ENCODE data around the gene BIN1. TPM values are rescaled to one million over a fixed set of nuclear protein-coding genes. Genes with fewer than 3 reads are reported as not detected.

Gene BIN1
- total RNA-seq, 4 donors from 2014 or later = 41.5 to 112 (median 57.8) TPM

GRCh38 chr2:127102521-127103242, 4.3 kb downstream of the BIN1 start:
- H3K9me3 ChIP-seq = no peaks in the 10 kb centered on the region
- peak in 1 of 2 donors; percentile 11 for DNase-seq
- peaks cover 0 to 5% of the 10 kb centered on the region in 2 donors for H3K4me1 ChIP-seq
- H3K36me3 ChIP-seq = no peaks in the 10 kb centered on the region
- intact Hi-C loops (cut with DNase I; ENCODE audit: low total_unique reads) = no loop called here
- H3K27me3 ChIP-seq = no peaks in the 10 kb centered on the region
- peak overlapping the region; percentile 86 to 89 for H3K27ac ChIP-seq
- no peak for TF ChIP-seq POLR2A (IDR thresholded peaks at IDR 0.05)
- no peak for TF ChIP-seq CTCF (IDR thresholded peaks at IDR 0.05)
- no peak overlapping the region for H3K4me3 ChIP-seq

GRCh38 chr2:127101756-127102477, 5.0 kb downstream of the BIN1 start:
- no peaks in the 10 kb centered on the region for H3K36me3 ChIP-seq
- H3K9me3 ChIP-seq = no peaks in the 10 kb centered on the region
- H3K4me1 ChIP-seq = peaks cover 0 to 5% of the 10 kb centered on the region in 2 donors
- intact Hi-C loops (cut with DNase I; ENCODE audit: low total_unique reads) = no loop called here
- DNase-seq = peak in 1 of 2 donors; percentile 10
- no peak overlapping the region for H3K27ac ChIP-seq
- no peak for TF ChIP-seq POLR2A (IDR thresholded peaks at IDR 0.05)
- TF ChIP-seq CTCF (IDR thresholded peaks at IDR 0.05) = no peak
- H3K4me3 ChIP-seq = no peak overlapping the region
- no peaks in the 10 kb centered on the region for H3K27me3 ChIP-seq

- Histone ChIP-seq H3K4me1 (peaks cover 0 to 10% of the 10 kb centered on the region in 2 donors), H3K9me3 (no peaks in the 10 kb centered on the region), H3K4me3 (no peak overlapping the region), H3K27ac (no peak overlapping the region), H3K27me3 (no peaks in the 10 kb centered on the region), H3K36me3 (no peaks in the 10 kb centered on the region)
- intact Hi-C loops (cut with DNase I; ENCODE audit: low total_unique reads) = no loop called here
- no peak for TF ChIP-seq CTCF (IDR thresholded peaks at IDR 0.05)
- TF ChIP-seq POLR2A (IDR thresholded peaks at IDR 0.05) = no peak
- DNase-seq = peak in 1 of 2 donors; percentile 9
Observed at GRCh38 chr2:127101048-127101611, 5.8 kb downstream of the BIN1 start.

- Histone ChIP-seq H3K4me1 (peaks cover 0 to 11% of the 10 kb centered on the region in 2 donors), H3K27me3 (no peaks in the 10 kb centered on the region), H3K36me3 (no peaks in the 10 kb centered on the region), H3K4me3 (no peak overlapping the region), H3K27ac (no peak overlapping the region), H3K9me3 (no peaks in the 10 kb centered on the region)
- peak in 1 of 2 donors; percentile 17 for DNase-seq
- intact Hi-C loops (cut with DNase I; ENCODE audit: low total_unique reads) = no loop called here
- TF ChIP-seq CTCF (IDR thresholded peaks at IDR 0.05) (no peak), POLR2A (IDR thresholded peaks at IDR 0.05) (no peak)
Observed at GRCh38 chr2:127100251-127101047, 6.5 kb downstream of the BIN1 start.
